Activated naive CD8-positive, alpha-beta T cell treated with anti-CD3 and anti-CD28 coated beads, Interleukin-2, amount 50 U/mL, for 16 hours (primary cell): ENCODE results near the gene FGFR3.

Experiments used
- DNase-seq: peaks from one replicate; pipeline ENCODE4 v3.0.0-alpha.2; 2020; ENCODE audit warnings: low read depth, low spot score

FGFR3 gene

DNA sequence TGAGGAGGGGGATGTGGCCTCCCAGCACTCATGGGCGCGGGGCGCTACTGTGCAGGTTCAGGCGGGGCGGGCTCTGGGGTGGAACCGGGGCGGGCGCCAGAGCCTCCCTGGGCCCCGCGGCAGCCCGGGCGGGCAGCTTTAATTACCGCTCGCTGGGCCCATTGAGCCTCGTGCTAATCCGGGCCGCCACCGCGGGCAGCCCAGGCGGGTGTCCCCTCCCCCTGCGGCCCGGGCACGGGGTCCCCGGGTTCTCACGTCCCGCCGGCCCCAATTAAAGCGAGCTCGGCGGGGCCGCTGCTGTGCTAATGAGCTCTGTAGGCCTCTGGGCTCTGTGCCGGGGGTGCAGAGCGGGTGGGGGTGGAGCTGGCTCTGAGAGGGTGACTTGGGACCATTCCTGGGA, 22.8 kb upstream of the FGFR3 start:
- no peak for DNase-seq

DNA sequence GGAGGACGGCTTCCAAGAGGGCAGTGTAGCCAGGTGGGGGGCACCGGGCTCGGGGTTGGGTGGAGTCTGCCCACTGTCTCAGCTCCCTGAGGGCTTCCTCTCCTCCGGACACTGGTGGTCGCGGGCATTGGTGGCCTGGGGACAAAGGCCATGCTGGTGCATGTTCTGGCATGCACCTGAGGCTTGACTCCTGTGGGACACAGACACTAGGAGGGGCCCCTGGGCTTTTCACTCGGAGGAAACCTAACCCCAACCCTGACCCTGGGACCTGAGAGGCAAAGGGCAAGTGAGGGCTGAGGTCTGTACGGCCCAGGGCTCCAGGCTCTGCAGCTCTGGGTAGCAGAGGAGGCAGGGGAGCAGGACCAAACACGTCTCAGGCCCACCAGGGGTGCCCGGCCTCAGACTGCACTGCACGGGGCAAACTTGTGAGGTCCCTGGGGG, 22.3 kb upstream of the FGFR3 start:
- DNase-seq, result no peak

DNA sequence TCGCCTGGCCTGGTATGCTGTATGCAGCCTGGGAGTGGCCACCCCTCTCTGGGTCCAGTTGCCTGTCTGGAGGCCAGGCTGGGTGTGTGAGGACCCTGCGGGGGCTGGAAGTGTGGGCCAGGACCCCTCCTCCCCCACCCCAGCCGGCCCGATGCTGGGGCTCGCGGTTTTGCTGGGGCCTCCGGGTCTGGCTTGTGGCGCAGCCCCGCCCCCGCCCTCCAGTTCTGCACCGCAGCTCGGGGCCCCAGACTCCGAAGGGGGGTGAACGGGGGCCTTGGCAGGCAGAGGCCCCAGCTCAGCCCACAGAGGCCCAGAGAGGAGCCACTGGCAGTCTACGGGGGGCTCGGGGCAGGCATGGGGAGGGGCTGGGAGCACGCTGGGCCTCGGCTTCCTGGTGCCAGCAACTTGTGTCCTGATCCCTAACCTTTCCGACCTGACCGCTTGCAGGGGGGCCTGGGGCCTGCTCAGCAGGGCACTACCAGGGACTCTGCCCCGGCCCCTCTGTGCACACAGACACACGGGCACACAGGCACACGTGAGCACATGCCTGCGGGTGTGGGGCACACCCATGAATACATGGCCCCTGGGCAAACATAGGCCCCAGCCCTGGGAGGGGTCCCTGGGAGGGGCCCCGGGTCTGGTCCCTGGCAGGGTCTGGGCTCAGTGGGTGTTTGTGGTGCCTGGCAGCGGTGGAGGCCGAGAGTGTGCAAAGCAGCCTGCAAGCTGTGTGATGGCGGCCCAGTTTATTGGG, 21.4 kb upstream of the FGFR3 start:
- DNase-seq, result no peak

DNA sequence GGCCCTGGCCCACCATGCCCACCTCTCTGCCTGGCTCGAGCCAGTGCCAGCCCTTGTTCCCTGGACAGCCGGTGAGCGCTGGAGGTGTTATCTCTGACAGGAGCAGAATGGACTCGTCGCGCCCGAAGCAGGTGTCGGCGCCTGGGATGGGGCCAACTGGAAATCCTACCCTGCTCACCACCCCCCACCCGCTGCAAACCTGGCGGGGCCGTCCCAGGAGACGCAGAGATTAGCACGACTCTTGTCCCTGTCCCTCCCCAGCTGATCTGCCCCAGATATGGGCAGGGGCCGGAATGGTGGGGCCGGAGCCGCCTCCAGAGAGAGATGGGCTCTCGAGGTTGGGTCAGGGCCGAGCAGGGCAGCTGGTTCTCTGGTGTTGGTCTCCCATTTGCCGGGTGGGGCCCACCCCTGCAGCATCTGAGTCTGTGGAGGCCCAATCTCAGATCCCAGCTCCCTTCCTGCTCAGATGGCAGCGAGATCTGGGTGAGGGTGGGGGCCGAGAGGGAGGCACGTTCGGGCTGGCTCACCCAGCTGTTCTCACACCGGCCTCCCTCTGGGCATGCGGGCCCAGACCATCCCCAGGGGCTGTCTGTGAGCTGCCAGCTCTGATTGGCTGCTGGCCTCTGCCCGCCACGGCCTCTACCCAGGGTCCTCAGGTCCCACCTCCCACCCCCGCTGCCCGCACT, 20.1 kb upstream of the FGFR3 start:
- no peak for DNase-seq

DNA sequence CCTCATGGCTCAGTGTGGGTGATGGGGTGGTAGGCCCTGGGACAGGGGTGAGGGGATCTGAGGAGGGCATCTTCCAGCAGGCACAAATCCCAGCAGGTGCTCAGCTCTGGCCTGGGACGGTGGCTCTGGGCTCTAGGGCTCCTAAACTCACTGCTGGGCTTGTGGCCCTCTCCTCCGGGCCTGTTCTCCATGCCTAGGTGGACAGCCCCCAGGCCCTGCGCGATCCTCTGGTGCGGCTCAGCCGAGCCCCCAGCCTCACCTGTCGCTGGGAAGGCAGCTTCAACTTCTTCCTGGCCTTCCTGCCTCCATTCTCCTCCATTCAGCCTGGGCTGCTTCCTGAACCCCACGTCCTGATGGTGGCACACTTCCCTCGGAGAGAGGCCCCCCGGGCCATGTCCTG, 19.3 kb upstream of the FGFR3 start:
- no peak for DNase-seq

DNA sequence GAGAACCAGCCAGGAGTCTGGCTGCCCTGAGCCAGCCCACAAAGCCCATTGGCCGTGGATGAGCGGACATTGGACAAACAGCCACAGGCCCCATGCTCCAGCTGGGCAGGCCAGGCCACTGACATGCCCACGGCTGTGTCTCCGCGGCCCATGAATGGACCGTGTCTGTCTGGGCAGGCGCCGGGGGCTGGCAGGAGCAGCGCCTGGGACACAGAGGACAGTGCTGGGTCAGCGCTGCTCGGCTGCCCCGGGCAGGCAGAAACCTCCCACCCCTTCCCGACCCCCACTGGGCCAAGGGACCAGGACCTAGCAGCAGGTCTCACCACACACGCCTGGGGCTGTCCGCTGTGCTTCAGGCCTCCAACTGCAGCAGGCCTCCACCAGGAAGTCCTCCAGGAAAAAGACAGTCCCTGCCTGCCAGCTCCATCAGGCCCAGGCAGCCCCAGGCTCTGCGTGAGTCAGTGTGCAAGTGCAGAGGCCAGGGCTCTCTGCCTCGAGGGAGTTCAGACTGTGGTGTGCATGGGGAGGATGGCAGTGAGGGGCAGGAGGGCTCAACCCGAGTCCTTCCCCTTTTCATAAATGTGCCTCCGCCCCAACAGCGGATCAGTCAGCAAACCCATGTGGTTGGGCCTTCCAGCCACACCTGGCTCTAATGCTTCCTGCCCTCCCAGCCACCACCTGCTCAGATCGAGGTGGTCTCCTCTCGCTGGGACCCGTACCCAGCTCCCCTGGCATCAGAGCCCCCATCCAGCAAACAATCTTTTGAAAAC, 17.2 kb upstream of the FGFR3 start:
- no peak for DNase-seq

DNA sequence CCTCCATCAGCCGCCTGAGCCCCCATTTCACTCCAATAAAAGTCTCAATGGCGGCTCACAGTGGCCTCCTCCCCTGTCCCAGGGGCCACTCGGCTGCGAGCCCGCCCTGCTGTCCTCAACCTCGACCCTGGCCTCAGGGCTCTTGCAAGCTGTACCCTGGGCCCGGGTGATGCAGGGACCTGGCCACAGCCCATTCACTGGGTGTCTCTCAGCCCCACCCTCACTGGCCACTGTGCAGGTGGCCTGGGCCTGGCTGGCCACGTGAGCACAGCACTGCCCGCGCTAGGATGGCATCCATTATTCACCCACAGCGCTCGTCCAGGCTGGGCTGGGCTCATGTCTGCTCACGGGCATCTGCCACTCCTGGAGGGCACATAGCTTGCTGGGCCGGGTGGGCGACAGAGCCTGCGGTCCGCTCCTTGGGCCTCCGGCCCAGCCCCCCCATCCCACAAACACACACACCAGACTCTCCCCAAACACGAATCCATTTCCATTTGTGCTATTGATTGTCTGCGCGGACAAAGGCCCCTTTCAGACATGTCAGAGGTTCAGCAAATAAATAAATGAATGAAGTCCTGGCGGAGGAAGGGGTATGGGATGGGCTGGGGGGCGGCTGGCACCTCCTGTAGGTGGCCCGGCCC, 16.5 kb upstream of the FGFR3 start:
- no peak for DNase-seq

DNA sequence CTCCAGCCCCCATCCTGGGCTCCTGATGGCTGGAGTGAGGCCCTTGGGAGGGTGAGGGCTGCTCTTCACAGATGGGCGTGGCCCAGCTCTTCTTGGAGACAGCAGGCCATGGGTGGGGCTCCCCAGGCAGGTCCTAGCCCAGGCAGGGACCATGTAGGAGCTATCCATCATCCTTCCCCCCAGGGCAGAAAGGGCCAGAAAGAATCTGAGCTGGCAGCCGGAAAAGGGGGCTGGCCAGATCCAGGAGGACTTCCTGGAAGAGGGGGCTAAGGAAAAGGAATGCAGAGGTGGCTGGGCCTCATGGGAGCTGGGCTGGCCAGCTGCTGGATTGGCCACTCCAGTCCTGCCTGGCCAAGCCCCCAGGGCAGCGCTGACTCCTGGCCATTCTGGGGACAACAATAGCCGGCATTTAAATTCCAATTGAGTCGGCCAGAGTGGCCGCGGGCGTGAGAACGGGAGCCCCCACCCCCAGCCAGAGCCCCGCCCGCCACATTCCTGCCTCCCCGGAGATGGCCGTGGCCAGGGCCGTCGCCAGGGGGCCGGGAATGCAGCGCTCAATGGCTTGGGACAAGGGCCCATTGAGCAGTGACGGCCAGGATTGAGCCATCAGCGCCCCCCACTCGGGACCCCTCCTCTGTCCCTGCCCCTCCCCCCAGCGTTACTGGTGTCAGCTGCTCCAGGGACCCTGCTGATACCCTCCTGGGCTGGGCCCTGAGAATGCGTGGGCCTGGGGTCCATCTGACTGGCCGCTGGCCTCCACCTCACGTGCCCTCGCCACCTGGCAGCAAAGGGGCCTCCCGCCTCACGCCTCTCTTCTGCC, 15.1 kb upstream of the FGFR3 start:
- no peak for DNase-seq

DNA sequence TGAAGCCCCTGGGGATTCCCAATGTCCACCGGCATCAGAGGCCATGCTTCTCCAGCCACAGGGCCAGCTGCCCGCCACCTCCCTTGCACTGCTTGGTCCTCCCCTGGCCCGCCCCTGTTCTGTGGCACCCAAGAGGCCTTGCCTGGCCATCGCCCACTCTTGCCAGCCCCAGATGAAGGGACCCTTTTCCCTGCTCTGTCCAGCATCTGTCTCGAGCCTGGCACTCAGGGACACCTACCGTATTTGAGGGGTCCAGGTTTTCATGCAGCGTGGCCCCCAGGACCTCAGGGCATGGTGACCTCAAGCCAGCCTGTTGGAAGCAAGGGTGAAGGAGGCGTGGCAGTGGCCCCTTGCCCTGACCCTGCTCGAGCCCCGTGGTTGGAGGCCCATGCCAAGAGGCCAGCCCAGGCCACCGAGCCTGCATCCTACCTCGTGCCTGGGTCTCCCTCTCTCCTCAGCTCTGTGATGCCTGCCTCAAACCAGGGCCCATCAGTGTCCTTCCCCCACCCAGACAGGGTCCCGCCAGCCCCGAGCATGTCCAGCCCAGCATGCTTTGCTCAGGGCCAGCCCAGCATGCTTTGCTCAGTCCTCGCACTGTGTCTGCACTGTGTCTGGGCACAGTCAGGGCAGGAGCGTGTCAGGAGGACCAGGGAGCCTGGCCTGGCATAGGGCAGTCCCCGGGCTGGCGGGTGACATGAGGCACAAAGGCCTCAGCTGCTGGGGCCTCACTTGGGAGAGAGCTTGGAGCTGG, 14.3 kb upstream of the FGFR3 start:
- DNase-seq, result no peak

DNA sequence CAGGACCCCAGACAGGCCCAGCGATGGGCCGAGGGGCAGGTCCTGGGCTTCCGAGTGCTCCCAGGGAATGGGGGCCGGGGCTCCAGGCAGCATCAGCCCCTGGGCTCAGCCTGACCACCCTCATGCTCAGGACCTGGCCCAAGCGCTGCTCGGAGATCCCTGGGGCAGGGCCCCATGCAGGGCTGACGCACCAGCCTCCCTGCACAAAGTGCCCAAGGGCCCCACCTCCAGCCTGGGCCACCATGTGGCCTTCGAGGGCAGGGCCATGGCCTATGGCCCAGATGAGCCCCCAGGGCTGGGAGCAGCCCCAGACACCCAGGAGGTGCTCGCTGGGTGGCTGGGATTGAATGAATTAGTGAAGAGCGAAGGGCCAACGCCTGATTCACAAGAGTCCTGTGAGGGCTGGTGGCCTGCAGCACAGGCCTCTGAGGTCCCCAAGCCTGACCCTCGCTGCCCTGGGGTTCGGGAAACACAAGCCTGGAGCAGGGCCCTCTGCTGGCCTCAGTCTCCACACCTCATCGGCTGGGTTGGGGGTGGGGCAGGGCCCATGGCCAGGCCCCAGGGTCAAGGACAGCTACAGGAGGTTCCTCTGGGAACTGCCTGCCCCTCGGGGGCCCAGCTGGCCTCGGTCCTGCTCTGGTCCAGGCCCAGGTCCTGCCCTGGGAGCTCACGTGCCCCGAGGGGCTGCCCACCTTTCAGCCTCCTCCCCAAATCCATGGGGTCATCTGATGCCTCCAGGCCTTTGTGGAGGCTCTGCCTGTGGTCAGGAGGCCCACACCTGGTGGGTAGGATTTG, 13.3 kb upstream of the FGFR3 start:
- DNase-seq, result no peak

DNA sequence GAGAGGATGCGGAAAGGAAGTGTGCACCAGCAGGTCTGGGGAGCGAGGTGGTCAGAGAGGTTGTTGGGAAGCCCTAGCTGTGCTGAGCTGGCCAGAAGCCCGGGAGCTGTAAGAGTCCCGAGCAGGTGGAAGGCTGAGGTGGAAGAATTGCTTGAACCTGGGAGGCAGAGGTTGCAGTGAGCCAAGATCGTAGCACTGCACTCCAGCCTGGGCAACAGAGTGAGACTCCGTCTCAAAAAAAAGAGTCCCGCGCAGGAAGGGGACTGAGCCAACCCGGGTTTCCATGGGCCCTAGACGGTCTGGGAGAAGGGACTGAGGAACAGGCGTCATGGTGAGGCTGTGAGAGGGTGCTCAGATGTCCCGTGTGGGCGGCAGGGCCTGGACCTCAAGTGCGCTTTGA, 12.7 kb upstream of the FGFR3 start:
- no peak for DNase-seq

DNA sequence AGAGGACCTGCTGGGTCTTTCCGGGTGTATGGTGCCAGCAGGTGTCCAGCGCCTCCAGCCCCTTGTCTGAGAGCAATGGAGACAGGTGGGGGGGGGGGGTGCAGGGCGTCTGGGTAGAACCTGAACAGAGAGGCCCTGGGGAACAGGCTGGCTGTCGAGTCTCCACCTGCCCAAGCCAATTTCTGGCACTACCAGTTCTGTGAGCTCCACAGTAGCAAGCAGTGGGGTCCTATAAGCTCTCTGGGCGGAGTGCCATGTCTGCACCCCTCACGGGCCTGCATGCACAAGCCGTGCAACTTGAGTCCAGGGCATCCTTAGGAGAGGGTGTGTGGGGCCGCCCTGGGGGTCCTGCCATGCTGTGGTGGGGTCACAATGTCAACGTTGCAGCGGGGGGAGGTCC, 10.1 kb upstream of the FGFR3 start:
- no peak for DNase-seq

DNA sequence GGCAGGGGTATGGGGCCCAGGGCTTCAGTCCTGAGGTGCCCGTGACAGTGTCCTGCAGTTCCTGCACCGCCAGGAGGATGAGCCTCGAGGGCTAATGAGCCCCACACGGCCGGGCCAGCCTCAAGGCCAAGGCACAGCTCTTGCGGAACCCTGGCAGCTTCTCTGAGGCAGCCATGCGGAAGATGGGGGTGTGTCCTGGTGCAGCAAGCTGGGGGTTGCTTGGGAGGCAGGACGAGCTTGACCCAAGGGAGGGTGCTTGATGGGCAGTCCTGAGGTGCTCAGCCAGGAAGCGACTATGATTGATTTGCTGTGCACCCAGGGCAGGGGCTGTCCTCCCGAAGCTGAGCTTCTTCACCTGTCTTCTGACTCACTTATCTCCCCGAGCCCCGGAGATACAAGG, 9.1 kb upstream of the FGFR3 start:
- DNase-seq, result no peak

DNA sequence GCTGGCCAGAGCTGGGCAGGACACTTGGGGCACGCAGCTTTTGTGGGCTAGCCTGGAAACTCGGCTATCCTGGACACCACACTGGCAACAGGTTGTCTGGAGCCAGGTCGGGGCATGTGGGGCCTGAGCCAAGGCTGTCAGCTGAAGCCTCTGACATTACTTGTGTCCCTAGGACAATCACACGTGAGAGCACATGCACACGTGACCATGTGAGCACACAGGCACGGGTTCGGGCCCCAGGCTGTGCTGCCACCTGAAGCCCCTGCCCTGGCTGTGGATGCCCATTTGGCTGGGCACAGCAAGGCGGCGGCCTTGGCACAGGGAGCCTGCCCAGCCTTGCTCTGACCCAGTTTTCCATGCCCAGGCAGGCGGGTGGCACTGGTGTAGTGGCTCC, 8.7 kb upstream of the FGFR3 start:
- DNase-seq, result no peak

DNA sequence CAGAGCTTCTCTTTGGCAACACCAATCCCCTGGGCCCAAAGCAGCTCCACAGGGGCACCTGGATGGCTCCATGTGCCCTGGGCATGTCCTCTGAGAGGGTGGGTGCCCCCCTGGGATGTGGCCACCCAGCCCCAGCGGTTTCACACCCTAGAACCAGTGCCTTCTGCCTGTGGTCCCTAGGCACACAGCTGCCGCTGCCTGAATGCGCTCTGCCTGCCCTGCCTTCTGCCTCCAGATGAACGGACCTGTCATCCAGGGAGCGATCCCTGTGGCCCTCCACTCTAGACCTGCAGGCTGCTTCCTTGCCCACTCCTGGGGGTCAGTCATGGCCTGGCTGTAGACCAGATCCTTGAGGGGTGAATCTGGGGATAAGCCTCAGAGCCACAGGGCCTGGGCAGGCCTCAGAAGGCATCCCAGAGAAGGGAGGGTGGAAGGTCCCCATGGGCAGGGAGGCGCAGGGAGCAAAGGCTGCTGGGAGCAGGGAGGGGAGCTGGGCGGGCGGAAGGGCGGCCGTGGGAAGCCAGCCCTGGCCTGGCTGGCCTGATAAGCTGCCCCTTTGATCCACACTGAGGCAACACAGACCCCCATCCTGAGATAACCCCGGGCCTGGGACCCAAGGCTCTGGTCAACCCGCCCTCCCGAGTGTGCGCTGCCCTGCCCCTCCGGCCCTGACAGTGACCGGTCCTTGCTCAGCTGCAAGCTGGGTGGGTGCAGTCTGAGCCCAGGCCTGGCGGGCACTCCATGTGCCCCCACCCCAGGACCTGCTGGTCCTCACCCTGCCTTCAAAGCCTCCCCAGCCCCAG, 8.1 kb upstream of the FGFR3 start:
- DNase-seq, result no peak

DNA sequence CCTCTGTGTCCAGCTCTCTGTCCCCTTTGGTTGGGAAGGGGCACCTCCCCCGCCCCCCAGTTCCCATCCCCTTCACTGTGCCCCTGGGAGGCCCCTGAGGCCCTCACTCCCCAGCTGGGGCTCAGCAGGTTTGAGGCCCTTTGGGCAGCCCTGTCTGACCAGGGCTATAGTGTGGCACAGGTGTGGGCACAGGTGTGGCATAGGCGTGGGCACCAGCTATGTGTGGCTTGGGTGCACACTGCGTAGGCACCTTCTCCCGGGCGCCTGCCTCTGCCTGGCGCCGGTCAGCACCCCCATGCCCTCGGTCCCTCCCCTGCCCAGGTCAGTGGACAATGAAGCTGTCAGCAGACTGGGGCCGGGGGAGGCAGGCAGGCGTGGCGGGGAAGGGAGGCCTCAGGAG, 7.5 kb upstream of the FGFR3 start:
- no peak for DNase-seq

DNA sequence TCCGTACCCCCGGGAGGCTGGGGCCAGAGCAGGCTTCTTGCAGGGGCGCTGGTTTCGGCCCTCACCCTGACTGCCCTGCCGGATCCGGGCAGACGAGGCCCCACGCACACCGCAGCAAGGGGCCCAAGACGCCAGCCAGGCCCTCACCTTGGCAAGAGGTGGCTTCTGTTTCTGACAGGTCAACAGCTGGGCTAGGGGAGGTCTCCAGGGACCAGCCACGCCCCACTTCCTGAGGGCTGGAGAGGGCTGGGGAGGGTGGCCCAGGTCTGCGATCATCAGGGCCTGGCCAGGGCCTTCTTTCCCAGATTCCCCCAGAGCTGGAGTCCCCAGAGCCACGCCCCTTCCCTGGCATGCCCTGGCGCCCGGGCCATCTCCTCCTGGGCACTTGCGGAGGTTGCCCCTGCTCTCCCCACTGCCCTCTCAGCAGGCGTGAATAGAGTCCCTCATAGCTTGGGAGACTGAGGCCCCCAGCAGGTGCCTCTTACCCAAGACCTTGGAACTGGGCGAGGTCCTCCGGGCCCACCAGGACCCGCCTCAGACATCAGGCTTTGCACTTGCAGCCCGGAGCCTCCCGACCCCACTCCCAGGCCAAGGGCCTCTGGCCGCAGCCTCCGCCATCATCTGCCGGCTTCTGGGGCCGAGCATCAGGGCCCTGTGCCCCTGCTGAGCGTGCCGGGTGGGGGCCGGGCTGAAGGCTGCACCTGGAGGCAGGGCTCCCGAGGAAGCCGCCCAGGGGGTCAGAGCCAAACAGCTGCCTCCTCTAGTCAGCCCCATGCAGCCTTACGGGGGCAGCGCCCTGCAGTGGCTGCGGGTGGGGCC, 6.3 kb upstream of the FGFR3 start:
- DNase-seq, result no peak

DNA sequence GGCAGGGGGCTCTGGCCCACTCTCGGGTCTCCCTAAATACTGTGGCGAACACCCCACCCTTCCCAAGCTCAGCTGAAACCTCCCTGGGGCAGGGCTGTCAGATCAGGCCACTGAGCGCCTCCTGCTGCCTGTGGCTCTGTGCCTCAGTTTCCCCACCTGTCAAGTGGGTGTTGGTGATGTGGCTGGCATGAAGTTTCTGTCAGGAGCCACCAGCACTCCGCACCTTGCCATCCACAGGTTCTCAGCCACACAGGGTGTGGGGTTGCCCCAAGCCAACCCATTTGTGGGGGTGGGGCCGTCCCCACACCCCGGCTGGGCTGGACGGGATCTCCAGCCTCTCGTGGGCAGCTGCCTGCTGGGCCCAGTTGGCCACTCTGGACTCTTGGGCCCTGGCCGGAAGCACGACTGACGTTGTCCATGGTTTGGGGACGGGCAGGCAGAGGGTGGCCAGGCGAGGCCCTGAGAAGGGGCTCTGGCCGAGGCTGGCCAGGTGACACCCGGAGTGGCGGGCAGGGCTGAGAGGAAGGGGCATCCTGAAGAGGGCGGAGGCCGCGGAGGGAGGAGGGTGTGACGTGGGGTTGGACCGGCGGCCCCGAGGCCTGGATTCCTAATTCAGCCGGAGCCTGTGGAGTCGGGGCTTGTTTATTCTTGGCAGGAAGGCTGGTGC, 5.5 kb upstream of the FGFR3 start:
- no peak for DNase-seq
